Measurements from ENCODE around the gene SCN1B.

SCN1B gene

GRCh38 chr19:35062942-35063341 is 32.7 kb downstream of the SCN1B start:
- TF ChIP-seq TCF12 (IDR thresholded peaks at IDR 0.05; ENCODE audit: low read depth) (no peak), CREB1 (IDR thresholded peaks at IDR 0.05; ENCODE audit: low read depth) (no peak), FOXM1 (IDR thresholded peaks at IDR 0.05; ENCODE audit: borderline replicate concordance, low read depth) (no peak), EGR1 (IDR thresholded peaks at IDR 0.05) (no peak)
- TF ChIP-seq, protein P1, sequence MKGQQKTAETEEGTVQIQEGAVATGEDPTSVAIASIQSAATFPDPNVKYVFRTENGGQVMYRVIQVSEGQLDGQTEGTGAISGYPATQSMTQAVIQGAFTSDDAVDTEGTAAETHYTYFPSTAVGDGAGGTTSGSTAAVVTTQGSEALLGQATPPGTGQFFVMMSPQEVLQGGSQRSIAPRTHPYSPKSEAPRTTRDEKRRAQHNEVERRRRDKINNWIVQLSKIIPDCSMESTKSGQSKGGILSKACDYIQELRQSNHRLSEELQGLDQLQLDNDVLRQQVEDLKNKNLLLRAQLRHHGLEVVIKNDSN (IDR thresholded peaks at IDR 0.05): no peak

GRCh38 chr19:35063940-35064818 is 33.9 kb downstream of the SCN1B start:
- TF ChIP-seq TCF12 (IDR thresholded peaks at IDR 0.05; ENCODE audit: low read depth): no peak
- TF ChIP-seq TAF1 (IDR thresholded peaks at IDR 0.05; ENCODE audit: low read depth): no peak
- TF ChIP-seq TEAD4 (IDR thresholded peaks at IDR 0.05): no peak
- no peak for TF ChIP-seq EGR1 (IDR thresholded peaks at IDR 0.05)
- no peak for TF ChIP-seq CEBPB (IDR thresholded peaks at IDR 0.05)
- no peak for TF ChIP-seq FOXM1 (IDR thresholded peaks at IDR 0.05; ENCODE audit: borderline replicate concordance, low read depth)
- no peak for TF ChIP-seq EP300 (IDR thresholded peaks at IDR 0.05; ENCODE audit: borderline replicate concordance)
- no peak for TF ChIP-seq ZBTB7A (IDR thresholded peaks at IDR 0.05; ENCODE audit: low read depth)

- TF ChIP-seq ZBTB7A (IDR thresholded peaks at IDR 0.05; ENCODE audit: low read depth) (no peak), TEAD4 (IDR thresholded peaks at IDR 0.05) (no peak), EP300 (IDR thresholded peaks at IDR 0.05; ENCODE audit: borderline replicate concordance) (no peak), REST (IDR thresholded peaks at IDR 0.05; ENCODE audit: low read depth) (no peak), TCF12 (IDR thresholded peaks at IDR 0.05; ENCODE audit: low read depth) (no peak), CREB1 (IDR thresholded peaks at IDR 0.05; ENCODE audit: low read depth) (no peak), NFIC (IDR thresholded peaks at IDR 0.05) (no peak), EGR1 (IDR thresholded peaks at IDR 0.05) (no peak), YY1 (IDR thresholded peaks at IDR 0.05; ENCODE audit: low read depth) (no peak), TAF1 (IDR thresholded peaks at IDR 0.05; ENCODE audit: low read depth) (no peak), FOXM1 (IDR thresholded peaks at IDR 0.05; ENCODE audit: borderline replicate concordance, low read depth) (no peak), CEBPB (IDR thresholded peaks at IDR 0.05) (no peak), RAD21 (IDR thresholded peaks at IDR 0.05; ENCODE audit: low read depth) (no peak)
- TF ChIP-seq, protein P1 (IDR thresholded peaks at IDR 0.05): no peak
- TF ChIP-seq, protein P2, sequence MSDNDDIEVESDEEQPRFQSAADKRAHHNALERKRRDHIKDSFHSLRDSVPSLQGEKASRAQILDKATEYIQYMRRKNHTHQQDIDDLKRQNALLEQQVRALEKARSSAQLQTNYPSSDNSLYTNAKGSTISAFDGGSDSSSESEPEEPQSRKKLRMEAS (IDR thresholded peaks at IDR 0.05): no peak
Measured at GRCh38 chr19:35065574-35065973, 35.3 kb downstream of the SCN1B start.

DNA sequence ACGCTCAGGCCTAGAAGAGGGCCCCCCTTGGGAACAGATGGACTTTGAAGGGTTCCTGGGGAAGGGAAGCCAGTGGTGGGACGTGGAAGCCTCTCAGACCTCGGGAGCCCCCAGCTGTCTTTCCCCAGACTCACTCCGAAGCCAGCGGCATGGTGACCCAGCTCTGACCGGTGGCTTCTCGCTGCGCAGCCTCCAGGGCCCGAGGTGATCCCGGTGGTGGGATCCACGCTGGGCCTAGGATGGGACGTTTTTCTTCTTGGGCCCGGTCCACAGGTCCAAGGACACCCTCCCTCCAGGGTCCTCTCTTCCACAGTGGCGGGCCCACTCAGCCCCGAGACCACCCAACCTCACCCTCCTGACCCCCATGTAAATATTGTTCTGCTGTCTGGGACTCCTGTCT is 35.9 kb downstream of the SCN1B start:
- TF ChIP-seq REST (IDR thresholded peaks at IDR 0.05; ENCODE audit: low read depth) (no peak), CEBPB (IDR thresholded peaks at IDR 0.05) (no peak), TEAD4 (IDR thresholded peaks at IDR 0.05) (no peak), EP300 (IDR thresholded peaks at IDR 0.05; ENCODE audit: borderline replicate concordance) (no peak), ZBTB7A (IDR thresholded peaks at IDR 0.05; ENCODE audit: low read depth) (no peak), NFIC (IDR thresholded peaks at IDR 0.05) (no peak), TCF12 (IDR thresholded peaks at IDR 0.05; ENCODE audit: low read depth) (no peak), TAF1 (IDR thresholded peaks at IDR 0.05; ENCODE audit: low read depth) (no peak), EGR1 (IDR thresholded peaks at IDR 0.05) (no peak), CREB1 (IDR thresholded peaks at IDR 0.05; ENCODE audit: low read depth) (no peak), FOXM1 (IDR thresholded peaks at IDR 0.05; ENCODE audit: borderline replicate concordance, low read depth) (no peak), YY1 (IDR thresholded peaks at IDR 0.05; ENCODE audit: low read depth) (no peak), RAD21 (IDR thresholded peaks at IDR 0.05; ENCODE audit: low read depth) (no peak)
- TF ChIP-seq, protein P2 (IDR thresholded peaks at IDR 0.05): no peak
- TF ChIP-seq, protein P1 (IDR thresholded peaks at IDR 0.05): no peak

Data from Ishikawa (cell line).